Breast epithelium (tissue), 4 donors: ENCODE data around the gene MBOAT7. TPM values are rescaled to one million over a fixed set of nuclear protein-coding genes. Genes with fewer than 3 reads are reported as not detected.
"Not testable (repeated sequence)": the region's sequence is repeated elsewhere in the genome, so short reads cannot be mapped to it uniquely, and the experiment has no call there.

Experiments
- DNase-seq, 2 donors: peaks; one replicate each; pipeline ENCODE4 v3.0.0-alpha.2; 2019; ENCODE audit warnings: low spot score in 2 of 2
- H3K27ac ChIP-seq, 2 donors: fragments of 200-600 bp; sonication (generic) in 1 of 2; one replicate each; pipeline ENCODE4 v1.5.1; 2016 to 2019; ENCODE audit warnings: mild to moderate bottlenecking in 1 of 2
- H3K27me3 ChIP-seq, 2 donors: fragments of 200-600 bp; sonication (generic) in 1 of 2; one replicate each; pipeline versions ENCODE4 v1.5.1 to v1.6.0; 2017 to 2019; ENCODE audit warnings: control low read depth in 1 of 2, mild to moderate bottlenecking in 1 of 2
- H3K36me3 ChIP-seq: fragments of 200-600 bp; one replicate; pipeline ENCODE4 v1.5.1; 2019
- H3K4me1 ChIP-seq, 2 donors: fragments of 200-600 bp; sonication (generic); one replicate each; pipeline ENCODE4 v1.5.1; 2016 to 2019; ENCODE audit warnings: control low read depth in 1 of 2
- H3K4me3 ChIP-seq, 3 donors: fragments of 200-600 bp; sonication (generic); 1 replicate in 2 of 3; 2 replicates in 1 of 3; pipeline ENCODE4 v1.5.1; 2016 to 2019; ENCODE audit warnings: mild to moderate bottlenecking in 3 of 3, moderate library complexity in 2 of 3
- H3K9me3 ChIP-seq, 2 donors: fragments of 200-600 bp; sonication (generic) in 1 of 2; one replicate each; pipeline ENCODE4 v1.5.1; 2016 to 2019; ENCODE audit warnings: control low read depth in 1 of 2
- POLR2A ChIP-seq: fragments of 450-650 bp; IDR thresholded peaks from one replicate; pipeline ENCODE4 v1.6.1; 2016; ENCODE audit warnings: antibody characterized with exemption, mild to moderate bottlenecking, moderate library complexity
- POLR2AphosphoS5 ChIP-seq, 3 donors: sonication (generic); formaldehyde crosslinking; IDR thresholded peaks; one replicate each; pipeline ENCODE4 v1.6.1; 2017; ENCODE audit warnings: antibody characterized with exemption in 3 of 3
- intact Hi-C: fragments of 100-400 bp; cut with DNase I; formaldehyde crosslinking; loops from one replicate; pipeline ENCODE4 v1.15.1; 2023; ENCODE audit warnings: low total_unique reads
- total RNA-seq, 3 donors: library from RNA; depleted of rRNA; stranded (reverse); fragments of >200 nt; gene quantifications; one replicate each; pipeline ENCODE4 v1.1.0, GENCODE V29; 2016
- TF ChIP-seq, protein P1 (sequence below), 3 donors: fragments of 450-650 bp; IDR thresholded peaks; one replicate each; pipeline ENCODE4 v1.5.1; 2016 to 2017; ENCODE audit warnings: antibody characterized with exemption in 3 of 3, mild to moderate bottlenecking in 3 of 3, moderate library complexity in 3 of 3

The MBOAT7 gene
- total RNA-seq, 3 donors from 2014 or later, result 16.5 to 37.3 (median 24.6) TPM

DNA sequence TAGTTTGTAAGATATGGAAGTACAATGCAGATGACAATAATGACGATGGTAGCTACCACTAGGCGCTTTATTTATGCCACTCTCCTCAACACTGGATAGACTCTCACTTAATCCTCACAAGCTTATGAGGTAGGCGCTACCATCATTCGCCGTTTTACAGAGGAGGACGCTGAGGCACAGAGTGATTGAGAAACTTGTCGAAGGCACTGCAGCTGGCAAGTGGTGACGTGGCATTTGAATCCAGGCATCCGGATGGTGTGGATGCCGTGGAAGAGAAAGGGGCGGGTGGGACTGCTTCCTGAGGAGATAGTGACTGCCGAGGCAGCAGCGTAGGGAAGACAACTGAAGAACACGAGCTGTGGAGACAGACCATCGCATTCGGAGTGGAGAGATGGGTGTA is 10.0 kb upstream of the MBOAT7 start:
- DNase-seq, result no peak
- Histone ChIP-seq H3K27me3 (no peaks in the 10 kb centered on the region), H3K4me3 (no peak overlapping the region), H3K36me3 (no peaks in the 10 kb centered on the region), H3K27ac (peak overlapping the region in 1 of 2 donors; percentile 97), H3K4me1 (peaks cover 5 to 13% of the 10 kb centered on the region in 2 donors), H3K9me3 (no peaks in the 10 kb centered on the region)
- TF ChIP-seq POLR2A (no peak), POLR2AphosphoS5 (IDR thresholded peaks at IDR 0.05) (no peak)
- TF ChIP-seq, protein P1, sequence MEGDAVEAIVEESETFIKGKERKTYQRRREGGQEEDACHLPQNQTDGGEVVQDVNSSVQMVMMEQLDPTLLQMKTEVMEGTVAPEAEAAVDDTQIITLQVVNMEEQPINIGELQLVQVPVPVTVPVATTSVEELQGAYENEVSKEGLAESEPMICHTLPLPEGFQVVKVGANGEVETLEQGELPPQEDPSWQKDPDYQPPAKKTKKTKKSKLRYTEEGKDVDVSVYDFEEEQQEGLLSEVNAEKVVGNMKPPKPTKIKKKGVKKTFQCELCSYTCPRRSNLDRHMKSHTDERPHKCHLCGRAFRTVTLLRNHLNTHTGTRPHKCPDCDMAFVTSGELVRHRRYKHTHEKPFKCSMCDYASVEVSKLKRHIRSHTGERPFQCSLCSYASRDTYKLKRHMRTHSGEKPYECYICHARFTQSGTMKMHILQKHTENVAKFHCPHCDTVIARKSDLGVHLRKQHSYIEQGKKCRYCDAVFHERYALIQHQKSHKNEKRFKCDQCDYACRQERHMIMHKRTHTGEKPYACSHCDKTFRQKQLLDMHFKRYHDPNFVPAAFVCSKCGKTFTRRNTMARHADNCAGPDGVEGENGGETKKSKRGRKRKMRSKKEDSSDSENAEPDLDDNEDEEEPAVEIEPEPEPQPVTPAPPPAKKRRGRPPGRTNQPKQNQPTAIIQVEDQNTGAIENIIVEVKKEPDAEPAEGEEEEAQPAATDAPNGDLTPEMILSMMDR (IDR thresholded peaks at IDR 0.05), result no peak
- intact Hi-C loops, result no loop called here

DNA sequence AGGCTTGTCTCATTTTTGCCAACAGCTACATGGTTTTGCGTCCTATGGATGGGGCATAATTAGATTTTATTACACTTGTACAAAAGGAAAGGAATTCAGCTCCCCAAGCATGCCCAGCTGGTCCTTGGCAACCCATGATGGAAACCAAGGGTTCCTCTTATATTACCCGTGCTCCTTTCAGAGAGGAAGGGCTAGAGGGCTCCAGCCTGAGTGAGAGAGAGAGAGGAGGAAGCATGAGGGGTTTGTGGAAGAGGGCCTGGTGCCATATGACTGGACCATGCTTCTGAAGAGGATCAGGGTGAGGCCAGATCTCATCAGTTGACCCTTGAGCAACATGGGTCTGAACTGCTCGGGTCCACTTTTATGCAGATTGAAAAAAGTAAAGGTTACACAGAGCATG is 7.7 kb upstream of the MBOAT7 start:
- intact Hi-C loops, result no loop called here
- no peak for DNase-seq
- peaks cover 0 to 10% of the 10 kb centered on the region in 2 donors for H3K4me1 ChIP-seq
- no peak overlapping the region for H3K4me3 ChIP-seq
- TF ChIP-seq POLR2AphosphoS5 (IDR thresholded peaks at IDR 0.05), result no peak
- no peak overlapping the region for H3K27ac ChIP-seq
- no peaks in the 10 kb centered on the region for H3K27me3 ChIP-seq
- H3K9me3 ChIP-seq, result no peaks in the 10 kb centered on the region
- H3K36me3 ChIP-seq, result no peaks in the 10 kb centered on the region

DNA sequence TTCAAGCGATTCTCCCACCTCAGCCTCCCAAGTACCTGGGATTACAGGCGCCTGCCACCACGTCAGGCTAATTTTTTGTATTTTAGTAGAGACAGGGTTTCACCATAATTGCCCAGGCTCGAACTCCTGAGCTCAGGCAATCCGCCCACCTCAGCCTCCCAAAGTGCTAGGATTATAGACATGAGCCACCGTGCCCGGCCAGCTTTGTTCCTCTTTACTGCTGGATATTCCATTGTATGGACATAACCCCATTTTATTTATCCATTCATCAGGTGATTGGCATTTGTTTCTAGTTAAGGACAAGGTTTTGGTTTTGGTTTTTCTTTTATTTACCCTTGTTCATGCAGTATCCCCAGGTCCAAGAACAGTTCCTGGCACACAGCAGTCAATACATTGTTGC is 7.2 kb upstream of the MBOAT7 start:
- Histone ChIP-seq H3K27ac (no peak overlapping the region), H3K9me3 (no peaks in the 10 kb centered on the region), H3K36me3 (no peaks in the 10 kb centered on the region), H3K4me1 (peaks cover 0 to 10% of the 10 kb centered on the region in 2 donors), H3K27me3 (no peaks in the 10 kb centered on the region), H3K4me3 (no peak overlapping the region)
- DNase-seq, result no peak
- no peak for TF ChIP-seq POLR2AphosphoS5 (IDR thresholded peaks at IDR 0.05)
- no peak for TF ChIP-seq POLR2A
- TF ChIP-seq, protein P1 (IDR thresholded peaks at IDR 0.05), result no peak
- intact Hi-C loops, result no loop called here

DNA sequence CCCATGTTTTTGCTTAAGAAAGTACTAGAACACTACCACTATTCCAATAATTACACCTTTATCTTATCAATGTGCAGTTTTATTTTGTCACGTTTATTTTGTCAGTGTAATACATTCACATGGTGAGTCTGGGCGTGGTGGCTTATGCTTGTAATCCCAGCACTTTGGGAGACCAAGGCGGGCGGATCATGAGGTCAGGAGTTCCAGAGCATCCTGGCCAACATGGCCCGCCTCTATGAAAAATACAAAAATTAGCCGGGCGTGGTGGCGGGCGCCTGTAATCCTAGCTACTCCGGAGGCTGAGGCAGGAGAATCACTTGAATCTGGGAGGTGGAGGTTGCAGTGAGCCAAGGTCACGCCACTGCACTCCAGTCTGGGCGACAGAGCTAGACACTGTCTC is 5.1 kb upstream of the MBOAT7 start:
- DNase-seq, intact Hi-C loops, H3K9me3 ChIP-seq, H3K4me1 ChIP-seq, H3K27ac ChIP-seq, H3K27me3 ChIP-seq, H3K36me3 ChIP-seq, H3K4me3 ChIP-seq: not testable (repeated sequence)

DNA sequence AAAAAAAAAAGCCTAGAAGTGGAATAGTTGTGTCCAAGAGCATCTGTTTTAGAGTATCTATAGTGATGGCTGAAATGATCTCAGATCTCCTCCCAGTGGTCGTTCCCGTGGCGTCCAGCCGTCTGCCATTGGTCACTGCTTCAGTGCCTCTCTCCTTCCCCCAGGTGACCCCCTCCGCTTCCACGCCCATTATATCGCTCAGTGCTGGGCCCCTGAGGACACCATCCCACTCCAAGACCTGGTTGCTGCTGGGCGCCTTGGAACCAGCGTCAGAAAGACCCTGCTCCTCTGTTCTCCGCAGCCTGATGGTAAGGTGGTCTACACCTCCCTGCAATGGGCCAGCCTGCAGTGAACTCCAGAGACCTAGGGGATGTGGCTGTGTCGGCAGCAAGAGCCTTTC is 3.6 kb upstream of the MBOAT7 start:
- H3K9me3 ChIP-seq, result no peaks in the 10 kb centered on the region
- TF ChIP-seq POLR2A, result no peak
- TF ChIP-seq POLR2AphosphoS5 (IDR thresholded peaks at IDR 0.05), result no peak
- no peaks in the 10 kb centered on the region for H3K27me3 ChIP-seq
- H3K36me3 ChIP-seq, result no peaks in the 10 kb centered on the region
- intact Hi-C loops, result no loop called here
- H3K27ac ChIP-seq, result no peak overlapping the region
- no peak overlapping the region for H3K4me3 ChIP-seq
- H3K4me1 ChIP-seq, result peaks cover 0 to 16% of the 10 kb centered on the region in 2 donors
- DNase-seq, result no peak

DNA sequence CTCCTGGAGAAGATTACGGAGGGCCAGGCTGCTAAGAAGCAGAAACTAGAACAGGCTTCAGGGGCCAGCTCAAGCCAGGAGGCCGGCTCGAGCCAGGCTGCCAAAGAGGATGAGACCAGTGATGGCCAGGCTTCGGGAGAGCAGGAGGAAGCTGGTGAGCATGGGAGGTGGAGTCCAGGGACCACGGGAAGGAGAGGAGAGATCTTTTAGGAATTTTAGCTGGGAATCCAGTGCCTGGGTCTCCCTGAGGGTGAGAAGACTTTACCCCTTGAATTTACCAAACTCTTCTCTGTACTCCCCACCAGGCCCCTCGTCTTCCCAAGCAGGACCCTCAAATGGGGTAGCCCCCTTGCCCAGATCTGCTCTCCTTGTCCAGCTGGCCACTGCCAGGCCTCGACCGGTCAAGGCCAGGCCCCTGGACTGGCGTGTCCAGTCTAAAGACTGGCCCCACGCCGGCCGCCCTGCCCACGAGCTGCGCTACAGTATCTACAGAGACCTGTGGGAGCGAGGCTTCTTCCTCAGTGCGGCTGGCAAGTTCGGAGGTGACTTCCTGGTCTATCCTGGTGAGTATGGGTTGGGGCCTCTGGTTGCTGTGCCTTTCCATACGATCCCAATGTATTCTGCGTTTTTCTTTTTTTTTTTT is 2.6 kb upstream of the MBOAT7 start:
- Histone ChIP-seq H3K27me3 (no peaks in the 10 kb centered on the region), H3K36me3 (no peaks in the 10 kb centered on the region), H3K27ac (peak overlapping the region; percentile 96 to 99), H3K4me1 (peaks cover 0 to 17% of the 10 kb centered on the region in 2 donors), H3K4me3 (peak overlapping the region; percentile 65 to 93 (median 70)), H3K9me3 (no peaks in the 10 kb centered on the region)
- no peak for DNase-seq
- no peak for TF ChIP-seq POLR2A
- TF ChIP-seq, protein P1 (IDR thresholded peaks at IDR 0.05), result no peak
- TF ChIP-seq POLR2AphosphoS5 (IDR thresholded peaks at IDR 0.05), result no peak
- intact Hi-C loops, result no loop called here
